Liver (tissue), 9 donors: Measurements from ENCODE around the gene FUCA2. TPM values are rescaled to one million over a fixed set of nuclear protein-coding genes. Genes with fewer than 3 reads are reported as not detected.

Experiments used
- DNase-seq: peaks from one replicate; pipeline ENCODE4 v3.0.0-alpha.2; 2017; ENCODE audit warnings: low spot score
- H3K27ac ChIP-seq, 2 donors: one replicate each; pipeline ENCODE4 v1.7.0; 2013; ENCODE audit warnings: inconsistent platforms in 2 of 2, low read length in 2 of 2, control low read depth in 1 of 2, low read depth in 1 of 2, mild to moderate bottlenecking in 1 of 2
- H3K27me3 ChIP-seq, 4 donors: one replicate each; pipeline versions ENCODE4 v1.6.1 to v1.7.0; 2013; ENCODE audit warnings: low read length in 3 of 4, inconsistent platforms in 1 of 4, mild to moderate bottlenecking in 1 of 4, moderate library complexity in 1 of 4; ENCODE audit not compliant: control insufficient read depth in 4 of 4, insufficient read depth in 4 of 4
- H3K36me3 ChIP-seq, 4 donors: one replicate each; pipeline versions ENCODE4 v1.6.1 to v1.7.0; 2013; ENCODE audit warnings: low read length in 3 of 4, mild to moderate bottlenecking in 3 of 4, low read depth in 1 of 4, moderate library complexity in 1 of 4; ENCODE audit not compliant: control insufficient read depth in 4 of 4, insufficient read depth in 3 of 4
- H3K4me1 ChIP-seq, 4 donors: one replicate each; pipeline versions ENCODE4 v1.6.1 to v1.7.0; 2013; ENCODE audit warnings: low read length in 3 of 4, mild to moderate bottlenecking in 3 of 4, moderate library complexity in 1 of 4; ENCODE audit not compliant: control insufficient read depth in 4 of 4, insufficient read depth in 4 of 4
- H3K4me3 ChIP-seq, 3 donors: one replicate each; pipeline versions ENCODE4 v1.6.1 to v1.7.0; 2013; ENCODE audit warnings: low read length in 3 of 3, control low read depth in 1 of 3, low read depth in 1 of 3, mild to moderate bottlenecking in 1 of 3
- H3K9ac ChIP-seq, 2 donors: one replicate each; pipeline ENCODE4 v1.7.0; 2013; ENCODE audit warnings: low read length in 2 of 2, mild to moderate bottlenecking in 2 of 2, moderate library complexity in 2 of 2, control low read depth in 1 of 2, low read depth in 1 of 2
- H3K9me3 ChIP-seq, 4 donors: one replicate each; pipeline versions ENCODE4 v1.6.1 to v1.7.0; 2013; ENCODE audit warnings: low read length in 3 of 4; ENCODE audit not compliant: control insufficient read depth in 4 of 4
- ATF3 ChIP-seq: IDR thresholded peaks from 2 replicates; pipeline ENCODE4 v1.6.1; 2016; ENCODE audit warnings: antibody characterized with exemption
- CTCF ChIP-seq: fragments of 150-350 bp; IDR thresholded peaks from 2 replicates; pipeline ENCODE4 v1.5.1; 2017; ENCODE audit warnings: improper control_type of control experiment, low read depth, low read length; ENCODE audit not compliant: missing input control
- FOXA1 ChIP-seq: IDR thresholded peaks from 2 replicates; pipeline ENCODE4 v1.6.1; 2016; ENCODE audit warnings: antibody characterized with exemption
- FOXA2 ChIP-seq: IDR thresholded peaks from 2 replicates; pipeline ENCODE4 v1.6.1; 2016; ENCODE audit warnings: antibody characterized with exemption
- GABPA ChIP-seq, 2 donors: IDR thresholded peaks in 1 of 2; conservative IDR thresholded peaks in 1 of 2; 2 replicates each; pipeline ENCODE4 v1.6.1; 2016; ENCODE audit warnings: antibody characterized with exemption in 2 of 2, mild to moderate bottlenecking in 1 of 2, moderate library complexity in 1 of 2
- HNF4G ChIP-seq: IDR thresholded peaks from 2 replicates; pipeline ENCODE4 v1.6.1; 2016; ENCODE audit warnings: antibody characterized with exemption
- JUND ChIP-seq, 2 donors: IDR thresholded peaks; 2 replicates each; pipeline ENCODE4 v1.6.1; 2016; ENCODE audit warnings: antibody characterized with exemption in 2 of 2
- MAX ChIP-seq: IDR thresholded peaks from 2 replicates; pipeline ENCODE4 v1.6.1; 2016; ENCODE audit warnings: antibody characterized with exemption
- NR2F2 ChIP-seq: IDR thresholded peaks from 2 replicates; pipeline ENCODE4 v1.6.1; 2016; ENCODE audit warnings: antibody characterized with exemption
- RAD21 ChIP-seq, 2 donors: IDR thresholded peaks; 2 replicates each; pipeline ENCODE4 v1.6.1; 2016; ENCODE audit warnings: antibody characterized with exemption in 2 of 2, mild to moderate bottlenecking in 2 of 2
- REST ChIP-seq: IDR thresholded peaks from 2 replicates; pipeline ENCODE4 v1.6.1; 2016; ENCODE audit warnings: antibody characterized with exemption, mild to moderate bottlenecking
- RXRA ChIP-seq, 2 donors: IDR thresholded peaks; 2 replicates each; pipeline ENCODE4 v1.6.1; 2017 to 2018; ENCODE audit warnings: antibody characterized with exemption in 2 of 2, mild to moderate bottlenecking in 1 of 2
- SP1 ChIP-seq: IDR thresholded peaks from 2 replicates; pipeline ENCODE4 v1.6.1; 2018; ENCODE audit warnings: antibody characterized with exemption, mild to moderate bottlenecking
- YY1 ChIP-seq: IDR thresholded peaks from 2 replicates; pipeline ENCODE4 v1.6.1; 2016; ENCODE audit warnings: antibody characterized with exemption, mild to moderate bottlenecking
- WGBS: extraction: QIAGEN DNeasy Blood & Tissue Kit; methylation state at CpG from one replicate; pipeline ENCODE4 v1.1.7; 2013; 5-methylcytosine and 5-hydroxymethylcytosine counted together
- polyA plus RNA-seq, 2 donors: library from polyadenylated mRNA; stranded (reverse) in 1 of 2; unstranded in 1 of 2; fragments of 200-250 nt in 1 of 2; fragments of >200 nt in 1 of 2; fragmentation: Nextera tagmentation in 1 of 2; extraction: Ambion mirVana in 1 of 2; gene quantifications; one replicate each; pipeline versions ENCODE4 v1.2.1 to v1.2.3, GENCODE V29; 2013 to 2015
- total RNA-seq, 2 donors: library from RNA; depleted of rRNA; stranded (reverse); fragments of >200 nt; gene quantifications; one replicate each; pipeline ENCODE4 v1.2.3, GENCODE V29; 2014
- donor health status: healthy.
- donor health status: healthy.
- donor health status: healthy.
- donor health status: healthy.
- donor health status: healthy.

FUCA2 gene
- total and polyA plus RNA-seq, 4 donors, result 22.4 to 44.5 (median 35.1) TPM

GRCh38 chr6:143490775-143491174 lies 20.7 kb downstream of the FUCA2 start:
- DNase-seq, result no peak
- H3K4me1 ChIP-seq, result peaks cover 0 to 6% (median 0%) of the 10 kb centered on the region in 4 donors
- no peak overlapping the region for H3K4me3 ChIP-seq
- no peak for TF ChIP-seq RAD21 (IDR thresholded peaks at IDR 0.05)
- no peak for TF ChIP-seq MAX
- H3K9ac ChIP-seq, result no peak overlapping the region
- peaks cover 2 to 8% (median 6%) of the 10 kb centered on the region in 4 donors for H3K36me3 ChIP-seq
- H3K9me3 ChIP-seq, result no peaks in the 10 kb centered on the region
- no peaks in the 10 kb centered on the region for H3K27me3 ChIP-seq
- no peak overlapping the region for H3K27ac ChIP-seq
- WGBS, result 96% methylated on average over 8 of the region's 8 CpGs

GRCh38 chr6:143490244-143490643 lies 21.3 kb downstream of the FUCA2 start:
- peaks cover 2 to 7% (median 5%) of the 10 kb centered on the region in 4 donors for H3K36me3 ChIP-seq
- no peak overlapping the region for H3K9ac ChIP-seq
- H3K27ac ChIP-seq, result no peak overlapping the region
- TF ChIP-seq REST, result no peak
- no peak for TF ChIP-seq YY1
- TF ChIP-seq GABPA (IDR thresholded peaks at IDR 0.05 in 1 of 2, conservative IDR thresholded peaks at IDR 0.05 in 1 of 2), result no peak
- no peak for TF ChIP-seq RXRA (IDR thresholded peaks at IDR 0.05)
- no peak for TF ChIP-seq HNF4G
- no peak for TF ChIP-seq NR2F2
- no peak for TF ChIP-seq ATF3
- TF ChIP-seq CTCF, result no peak
- TF ChIP-seq JUND (IDR thresholded peaks at IDR 0.05), result no peak
- TF ChIP-seq FOXA2, result no peak
- TF ChIP-seq RAD21 (IDR thresholded peaks at IDR 0.05), result no peak
- TF ChIP-seq SP1, result no peak
- no peak for TF ChIP-seq FOXA1
- 96% methylated on average over 1 of the region's 1 CpG for WGBS
- H3K9me3 ChIP-seq, result no peaks in the 10 kb centered on the region
- no peak for DNase-seq
- H3K4me1 ChIP-seq, result peaks cover 0 to 6% (median 0%) of the 10 kb centered on the region in 4 donors
- no peak overlapping the region for H3K4me3 ChIP-seq
- H3K27me3 ChIP-seq, result no peaks in the 10 kb centered on the region

- TF ChIP-seq HNF4G, result no peak
- no peak overlapping the region for H3K9ac ChIP-seq
- no peaks in the 10 kb centered on the region for H3K9me3 ChIP-seq
- H3K4me1 ChIP-seq, result no peaks in the 10 kb centered on the region
- no peak overlapping the region for H3K27ac ChIP-seq
- no peaks in the 10 kb centered on the region for H3K27me3 ChIP-seq
- WGBS, result over 99% methylated on average over 3 of the region's 3 CpGs
- no peak overlapping the region for H3K4me3 ChIP-seq
- DNase-seq, result no peak
- H3K36me3 ChIP-seq, result peaks cover 0 to 6% (median 2%) of the 10 kb centered on the region in 4 donors
Observed at GRCh38 chr6:143486752-143487151, 24.8 kb downstream of the FUCA2 start.
